Esophagus squamous epithelium (tissue), 4 donors: ENCODE results near the gene C10orf67.

Experiments
- CTCF ChIP-seq, 6 experiments: fragments of 450-650 bp in 4 of 6; fragments of 200-600 bp in 2 of 6; sonication (generic) in 2 of 6; IDR thresholded peaks; one replicate each; pipeline ENCODE4 v1.5.1; 2016 to 2019; ENCODE audit warnings: antibody characterized with exemption in 6 of 6, mild to moderate bottlenecking in 4 of 6, moderate library complexity in 4 of 6
- POLR2A ChIP-seq, 4 donors: fragments of 450-650 bp; IDR thresholded peaks; one replicate each; pipeline ENCODE4 v1.6.1; 2017; ENCODE audit warnings: antibody characterized with exemption in 4 of 4, mild to moderate bottlenecking in 4 of 4, moderate library complexity in 3 of 4

GRCh38 chr10:23193435-23194074 lies 151.0 kb downstream of the C10orf67 start:
- TF ChIP-seq CTCF (IDR thresholded peaks at IDR 0.05) (no peak), POLR2A (IDR thresholded peaks at IDR 0.05) (no peak)
